Suprapubic skin (tissue), 4 donors: ENCODE data around the gene MRC2. TPM values are rescaled to one million over a fixed set of nuclear protein-coding genes. Genes with fewer than 3 reads are reported as not detected.

Experiments used
- DNase-seq, 2 donors: peaks; one replicate each; pipeline ENCODE4 v3.0.0-alpha.2; 2019; ENCODE audit warnings: low spot score in 2 of 2
- H3K27ac ChIP-seq: fragments of 200-600 bp; sonication (generic); one replicate; pipeline ENCODE4 v1.5.1; 2019
- H3K27me3 ChIP-seq: fragments of 200-600 bp; sonication (generic); one replicate; pipeline ENCODE4 v1.5.1; 2019
- H3K36me3 ChIP-seq: fragments of 200-600 bp; sonication (generic); one replicate; pipeline ENCODE4 v1.5.1; 2019
- H3K4me1 ChIP-seq: fragments of 200-600 bp; sonication (generic); one replicate; pipeline ENCODE4 v1.5.1; 2019
- H3K4me3 ChIP-seq: fragments of 200-600 bp; sonication (generic); one replicate; pipeline ENCODE4 v1.5.1; 2019; ENCODE audit warnings: mild to moderate bottlenecking
- H3K9me3 ChIP-seq: fragments of 200-600 bp; sonication (generic); one replicate; pipeline ENCODE4 v1.5.1; 2019
- CTCF ChIP-seq, 2 donors: fragments of 200-600 bp in 1 of 2; fragments of 450-650 bp in 1 of 2; sonication (generic) in 1 of 2; IDR thresholded peaks; one replicate each; pipeline ENCODE4 v1.5.1; 2016 to 2019; ENCODE audit warnings: antibody characterized with exemption in 2 of 2, mild to moderate bottlenecking in 1 of 2, moderate library complexity in 1 of 2
- EP300 ChIP-seq: sonication (generic); formaldehyde crosslinking; IDR thresholded peaks from one replicate; pipeline ENCODE4 v1.6.1; 2017; ENCODE audit warnings: antibody characterized with exemption
- POLR2A ChIP-seq, 2 donors: fragments of 450-650 bp; IDR thresholded peaks; one replicate each; pipeline ENCODE4 v1.6.1; 2017; ENCODE audit warnings: antibody characterized with exemption in 2 of 2, mild to moderate bottlenecking in 2 of 2, moderate library complexity in 2 of 2
- POLR2AphosphoS5 ChIP-seq, 3 donors: sonication (generic); formaldehyde crosslinking; IDR thresholded peaks; one replicate each; pipeline ENCODE4 v1.6.1; 2017; ENCODE audit warnings: antibody characterized with exemption in 3 of 3
- WGBS: methylation state at CpG from one replicate; pipeline ENCODE4 v1.1.5; 2018; 5-methylcytosine and 5-hydroxymethylcytosine counted together
- total RNA-seq, 4 donors: library from RNA; depleted of rRNA; stranded (reverse); fragments of >200 nt; gene quantifications; one replicate each; pipeline ENCODE4 v1.1.0, GENCODE V29; 2016

Gene MRC2
- total RNA-seq, 4 donors from 2014 or later: 31.4 to 55.2 (median 37.1) TPM

GRCh38 chr17:62715882-62716390 lies 88.5 kb downstream of the MRC2 start:
- peak in 1 of 2 donors; percentile 52 for DNase-seq
- no peaks in the 10 kb centered on the region for H3K4me1 ChIP-seq
- no peak overlapping the region for H3K27ac ChIP-seq
- no peaks in the 10 kb centered on the region for H3K36me3 ChIP-seq
- no peaks in the 10 kb centered on the region for H3K9me3 ChIP-seq
- TF ChIP-seq POLR2AphosphoS5 (IDR thresholded peaks at IDR 0.05) (no peak), POLR2A (IDR thresholded peaks at IDR 0.05) (no peak), CTCF (IDR thresholded peaks at IDR 0.05) (no peak), EP300 (no peak)
- no peaks in the 10 kb centered on the region for H3K27me3 ChIP-seq
- no peak overlapping the region for H3K4me3 ChIP-seq
- 96% methylated on average over 15 of the region's 18 CpGs for WGBS

- Histone ChIP-seq H3K27me3 (no peaks in the 10 kb centered on the region), H3K9me3 (no peaks in the 10 kb centered on the region), H3K4me3 (no peak overlapping the region), H3K4me1 (no peaks in the 10 kb centered on the region), H3K27ac (no peak overlapping the region), H3K36me3 (no peaks in the 10 kb centered on the region)
- no peak for TF ChIP-seq POLR2A (IDR thresholded peaks at IDR 0.05)
- TF ChIP-seq POLR2AphosphoS5 (IDR thresholded peaks at IDR 0.05): no peak
- no peak for TF ChIP-seq CTCF (IDR thresholded peaks at IDR 0.05)
- no peak for TF ChIP-seq EP300
- no peak for DNase-seq
- 92% methylated on average over 13 of the region's 23 CpGs for WGBS
Observed at GRCh38 chr17:62716834-62717588, 89.5 kb downstream of the MRC2 start.

- Histone ChIP-seq H3K4me1 (no peaks in the 10 kb centered on the region), H3K27ac (no peak overlapping the region), H3K4me3 (no peak overlapping the region), H3K36me3 (no peaks in the 10 kb centered on the region), H3K27me3 (no peaks in the 10 kb centered on the region), H3K9me3 (no peaks in the 10 kb centered on the region)
- TF ChIP-seq POLR2A (IDR thresholded peaks at IDR 0.05): no peak
- no peak for TF ChIP-seq CTCF (IDR thresholded peaks at IDR 0.05)
- no peak for TF ChIP-seq POLR2AphosphoS5 (IDR thresholded peaks at IDR 0.05)
- TF ChIP-seq EP300: no peak
- 94% methylated on average over 6 of the region's 6 CpGs for WGBS
- DNase-seq: no peak
Observed at GRCh38 chr17:62717589-62717855, 90.1 kb downstream of the MRC2 start.

- no peaks in the 10 kb centered on the region for H3K9me3 ChIP-seq
- WGBS: 94% methylated on average over 8 of the region's 8 CpGs
- H3K27me3 ChIP-seq: no peaks in the 10 kb centered on the region
- no peaks in the 10 kb centered on the region for H3K36me3 ChIP-seq
- no peak overlapping the region for H3K4me3 ChIP-seq
- no peak for TF ChIP-seq POLR2A (IDR thresholded peaks at IDR 0.05)
- no peak for TF ChIP-seq EP300
- no peak for TF ChIP-seq POLR2AphosphoS5 (IDR thresholded peaks at IDR 0.05)
- TF ChIP-seq CTCF (IDR thresholded peaks at IDR 0.05): no peak
- no peak for DNase-seq
- H3K4me1 ChIP-seq: no peaks in the 10 kb centered on the region
- H3K27ac ChIP-seq: no peak overlapping the region
Observed at GRCh38 chr17:62717889-62718288, 90.4 kb downstream of the MRC2 start.

GRCh38 chr17:62718429-62718828 lies 91.0 kb downstream of the MRC2 start:
- Histone ChIP-seq H3K27me3 (no peaks in the 10 kb centered on the region), H3K9me3 (no peaks in the 10 kb centered on the region), H3K4me3 (no peak overlapping the region), H3K27ac (no peak overlapping the region), H3K36me3 (no peaks in the 10 kb centered on the region), H3K4me1 (no peaks in the 10 kb centered on the region)
- DNase-seq: no peak
- 61% methylated on average over 11 of the region's 11 CpGs for WGBS
- TF ChIP-seq POLR2A (IDR thresholded peaks at IDR 0.05) (no peak), CTCF (IDR thresholded peaks at IDR 0.05) (no peak), POLR2AphosphoS5 (IDR thresholded peaks at IDR 0.05) (no peak), EP300 (no peak)
